GM12878 (cell line): ENCODE measurements around the gene ABRACL. TPM values are rescaled to one million over a fixed set of nuclear protein-coding genes. Genes with fewer than 3 reads are reported as not detected.

Experiments used
- ATAC-seq: fragments of 200-7000 bp; cut with Tn5 transposase; 3 replicates; pipeline ENCODE4 v1.9.1; 2020; ENCODE audit warnings: mild to moderate bottlenecking, moderate library complexity
- BruUV-seq: library from RNA; stranded (reverse); fragments of 400-500 nt; replicated peaks from 2 replicates; lab custom pipeline; 2021; lab: Mats Ljungman, UMichigan
- CTCF ChIA-PET: fragments of 300-600 bp; sonication (Branson Sonifier 250); formaldehyde crosslinking; extraction: SDS; loops from one replicate; lab custom pipeline; 2021; ENCODE audit warnings: inconsistent platforms; lab: Yijun Ruan, JAX
- POLR2A ChIA-PET: fragments of 350-600 bp; formaldehyde crosslinking; extraction: SDS; loops from one replicate; lab custom pipeline; 2021; ENCODE audit warnings: inconsistent platforms; lab: Charles Lee
- RAD21 ChIA-PET: fragments of 300-600 bp; sonication (Branson Sonifier 250); formaldehyde crosslinking; loops from one replicate; lab custom pipeline; 2023; ENCODE audit warnings: antibody characterized with exemption; ENCODE audit not compliant: unreplicated experiment; lab: Charles Lee
- SMC1A ChIA-PET: fragments of 300-600 bp; sonication (Branson Sonifier 250); formaldehyde crosslinking; loops from one replicate; lab custom pipeline; 2023; ENCODE audit not compliant: unreplicated experiment, uncharacterized antibody; lab: Charles Lee
- DNase-seq: peaks from one replicate; pipeline ENCODE4 v3.0.0-alpha.2; 2011; ENCODE audit warnings: low read depth, low spot score
- FAIRE-seq: peaks from 3 replicates; lab custom pipeline; 2011; peaks lifted over from hg19 to GRCh38; lab: Jason Lieb, UNC
- H2AFZ ChIP-seq: 2 replicates; pipeline ENCODE4 v1.6.0; 2011; ENCODE audit warnings: low read depth, low read length, control low read depth; ENCODE audit not compliant: control insufficient read depth
- H3K27ac ChIP-seq: 2 replicates; pipeline ENCODE4 v1.5.1; 2011; ENCODE audit warnings: control low read depth; ENCODE audit not compliant: control insufficient read depth, insufficient read depth
- H3K27me3 ChIP-seq, 2 experiments: replicated peaks in 1 of 2; 2 replicates each; pipeline versions ENCODE4 v1.6.0 to v1.6.1; 2011; ENCODE audit warnings: low read length in 1 of 2; ENCODE audit not compliant: control insufficient read depth in 2 of 2, insufficient read depth in 2 of 2
- H3K36me3 ChIP-seq, 2 experiments: 2 replicates each; pipeline ENCODE4 v1.5.1; 2011; ENCODE audit warnings: low read length in 1 of 2; ENCODE audit not compliant: control insufficient read depth in 2 of 2, insufficient read depth in 2 of 2
- H3K4me1 ChIP-seq: 2 replicates; pipeline ENCODE4 v1.6.1; 2011; ENCODE audit warnings: mild to moderate bottlenecking, low read length, moderate library complexity, mixed read lengths; ENCODE audit not compliant: control insufficient read depth, insufficient read depth
- H3K4me2 ChIP-seq: 2 replicates; pipeline ENCODE4 v1.6.0; 2011; ENCODE audit warnings: control low read depth; ENCODE audit not compliant: control insufficient read depth, insufficient read depth
- H3K4me3 ChIP-seq: fragments of 200-600 bp; sonication (generic); 2 replicates; pipeline ENCODE4 v1.5.1; 2016
- H3K79me2 ChIP-seq: 2 replicates; pipeline ENCODE4 v1.6.0; 2011; ENCODE audit warnings: low read length; ENCODE audit not compliant: control insufficient read depth, insufficient read depth
- H3K9ac ChIP-seq: 2 replicates; pipeline ENCODE4 v1.8.0; 2011; ENCODE audit warnings: low read length, control low read depth, mixed read lengths; ENCODE audit not compliant: control insufficient read depth, insufficient read depth
- H3K9me3 ChIP-seq: replicated peaks from 3 replicates; pipeline ENCODE4 v1.5.1; 2011; ENCODE audit warnings: mild to moderate bottlenecking, low read length; ENCODE audit not compliant: control insufficient read depth, insufficient read depth
- H4K20me1 ChIP-seq: 2 replicates; pipeline ENCODE4 v1.6.0; 2011; ENCODE audit not compliant: control insufficient read depth, insufficient read depth
- CREM ChIP-seq: IDR thresholded peaks from 2 replicates; pipeline ENCODE4 v1.6.1; 2014; ENCODE audit warnings: antibody characterized with exemption, low read depth
- EED ChIP-seq: sonication (generic); IDR thresholded peaks from 2 replicates; pipeline ENCODE4 v1.6.1; 2016; ENCODE audit warnings: antibody characterized with exemption, low read depth
- ESRRA ChIP-seq: IDR thresholded peaks from 2 replicates; pipeline ENCODE4 v1.6.1; 2012; ENCODE audit warnings: mild to moderate bottlenecking, low read length, improper control_type of control experiment
- HDAC6 ChIP-seq: fragments of 200-600 bp; sonication (generic); IDR thresholded peaks from one replicate; pipeline ENCODE4 v1.8.0; 2017; ENCODE audit warnings: antibody characterized with exemption; ENCODE audit not compliant: unreplicated experiment
- NFYA ChIP-seq: IDR thresholded peaks from 2 replicates; pipeline ENCODE4 v1.6.1; 2011; ENCODE audit warnings: low read depth, mild to moderate bottlenecking, low read length, improper control_type of control experiment, borderline replicate concordance
- POLR2AphosphoS5 ChIP-seq: IDR thresholded peaks from 2 replicates; pipeline ENCODE4 v1.6.1; 2011; ENCODE audit warnings: mild to moderate bottlenecking, low read length, inconsistent platforms
- RFX5 ChIP-seq: IDR thresholded peaks from 2 replicates; pipeline ENCODE4 v1.6.1; 2011; ENCODE audit warnings: low read depth, low read length, improper control_type of control experiment
- WGBS: methylation state at CpG from one replicate; pipeline ENCODE4 v1.1.6; 2016; ENCODE audit warnings: low lambda C conversion rate; ENCODE audit not compliant: insufficient replicate concordance, insufficient coverage; ENCODE audit errors: missing lambda C conversion rate; 5-methylcytosine and 5-hydroxymethylcytosine counted together
- in situ Hi-C: fragments of 300-500 bp; cut with MboI; formaldehyde crosslinking; loops from 9 replicates; pipeline ENCODE4 v1.14.3; 2018; ENCODE audit warnings: mixed read lengths
- intact Hi-C: fragments of 100-400 bp; cut with micrococcal nuclease; formaldehyde crosslinking; loops from one replicate; pipeline ENCODE4 v1.14.2; 2022; ENCODE audit not compliant: unreplicated experiment
- polyA plus RNA-seq, 11 experiments: library from polyadenylated mRNA; depleted of rRNA in 4 of 11; unstranded in 6 of 11; stranded (reverse) in 5 of 11; fragments of >200 nt; fragmentation: Nextera tagmentation in 4 of 11; fragmentation: Illumina TruSeq in 1 of 11; extraction: Ambion mirVana in 4 of 11; extraction: Trizol in 1 of 11; gene quantifications; 1 replicate in 1 of 11; 2 replicates in 10 of 11; pipeline versions ENCODE4 v1.2.1 to v1.2.3, GENCODE V29; 2011 to 2016; ENCODE audit warnings: inconsistent platforms in 2 of 11, missing spikeins in 2 of 11, low read depth in 1 of 11
- total RNA-seq, 4 experiments: library from RNA; depleted of rRNA in 3 of 4; stranded (reverse); fragments of >200 nt in 3 of 4; fragmentation: Illumina TruSeq in 1 of 4; extraction: Trizol in 1 of 4; gene quantifications; 2 replicates each; pipeline versions ENCODE4 v1.2.1 to v1.2.3, GENCODE V29; 2013 to 2021
- TF ChIP-seq, protein P1 (sequence below): fragments of 450-650 bp; IDR thresholded peaks from 2 replicates; pipeline ENCODE4 v1.6.1; 2018; ENCODE audit warnings: mild to moderate bottlenecking, low read depth, moderate library complexity; ENCODE audit not compliant: partially characterized antibody
- TF ChIP-seq, protein P2 (sequence below): IDR thresholded peaks from 2 replicates; pipeline ENCODE4 v1.6.1; 2012; ENCODE audit warnings: low read length, inconsistent platforms
- TF ChIP-seq, protein P3 (sequence below): fragments of 450-650 bp; formaldehyde crosslinking; IDR thresholded peaks from 2 replicates; pipeline ENCODE4 v1.4.0; 2020; ENCODE audit warnings: mild to moderate bottlenecking, moderate library complexity

ABRACL gene
- total and polyA plus RNA-seq, 10 of the 15 experiments (the other 5 are each of a cell fraction or from before 2014, with no cell fraction given): 111 to 647 (median 192) TPM

DNA sequence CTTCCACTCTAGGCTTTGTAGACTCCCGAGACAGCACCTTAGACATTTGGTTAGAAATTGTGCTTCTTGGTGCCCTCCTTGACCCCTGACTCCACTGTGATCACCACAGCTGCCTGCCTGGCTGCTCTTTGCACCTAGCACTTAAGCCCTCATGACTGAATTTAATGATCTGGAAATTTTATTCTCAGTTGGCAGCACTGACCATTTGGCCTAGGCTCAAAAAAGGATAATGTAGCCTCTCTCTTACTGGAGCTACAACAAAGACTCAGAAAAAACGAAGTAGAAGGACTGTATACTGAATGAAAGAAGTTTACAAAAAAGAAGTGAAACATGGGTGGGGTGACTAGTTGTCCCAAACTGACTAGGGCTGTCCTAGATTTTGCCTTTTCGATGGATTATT, 11.3 kb upstream of the ABRACL start:
- RAD21 ChIA-PET: interaction anchor here (0.6 to 1.4 kb wide), 2 partner anchors 10 to 344 kb away, joined by 3 to 8 read pairs; no protein-coding TSS in a partner anchor
- Histone ChIP-seq H3K4me3 (no peak overlapping the region), H3K4me1 (no peaks in the 10 kb centered on the region), H3K79me2 (no peaks in the 10 kb centered on the region), H2AFZ (no peak overlapping the region), H3K36me3 (no peaks in the 10 kb centered on the region), H3K27me3 (no peaks in the 10 kb centered on the region), H4K20me1 (no peaks in the 10 kb centered on the region), H3K4me2 (no peak overlapping the region), H3K9ac (no peak overlapping the region), H3K27ac (no peak overlapping the region), H3K9me3 (no peaks in the 10 kb centered on the region)
- ATAC-seq (no peak; the same call in 2 of the 3 replicates), FAIRE-seq (no peak), DNase-seq (no peak)
- WGBS: 32% methylated on average over 3 of the region's 3 CpGs
- CTCF ChIA-PET: interaction anchor here (1.2 kb wide), 1 partner anchor 27 kb away, joined by 4 read pairs; no protein-coding TSS in a partner anchor
- TF ChIP-seq ESRRA (no peak), HDAC6 (no peak), CREM (no peak), EED (no peak), POLR2AphosphoS5 (no peak), RFX5 (no peak), NFYA (no peak)
- TF ChIP-seq, protein P1, sequence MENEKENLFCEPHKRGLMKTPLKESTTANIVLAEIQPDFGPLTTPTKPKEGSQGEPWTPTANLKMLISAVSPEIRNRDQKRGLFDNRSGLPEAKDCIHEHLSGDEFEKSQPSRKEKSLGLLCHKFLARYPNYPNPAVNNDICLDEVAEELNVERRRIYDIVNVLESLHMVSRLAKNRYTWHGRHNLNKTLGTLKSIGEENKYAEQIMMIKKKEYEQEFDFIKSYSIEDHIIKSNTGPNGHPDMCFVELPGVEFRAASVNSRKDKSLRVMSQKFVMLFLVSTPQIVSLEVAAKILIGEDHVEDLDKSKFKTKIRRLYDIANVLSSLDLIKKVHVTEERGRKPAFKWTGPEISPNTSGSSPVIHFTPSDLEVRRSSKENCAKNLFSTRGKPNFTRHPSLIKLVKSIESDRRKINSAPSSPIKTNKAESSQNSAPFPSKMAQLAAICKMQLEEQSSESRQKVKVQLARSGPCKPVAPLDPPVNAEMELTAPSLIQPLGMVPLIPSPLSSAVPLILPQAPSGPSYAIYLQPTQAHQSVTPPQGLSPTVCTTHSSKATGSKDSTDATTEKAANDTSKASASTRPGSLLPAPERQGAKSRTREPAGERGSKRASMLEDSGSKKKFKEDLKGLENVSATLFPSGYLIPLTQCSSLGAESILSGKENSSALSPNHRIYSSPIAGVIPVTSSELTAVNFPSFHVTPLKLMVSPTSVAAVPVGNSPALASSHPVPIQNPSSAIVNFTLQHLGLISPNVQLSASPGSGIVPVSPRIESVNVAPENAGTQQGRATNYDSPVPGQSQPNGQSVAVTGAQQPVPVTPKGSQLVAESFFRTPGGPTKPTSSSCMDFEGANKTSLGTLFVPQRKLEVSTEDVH: no peak
- TF ChIP-seq, protein P2, sequence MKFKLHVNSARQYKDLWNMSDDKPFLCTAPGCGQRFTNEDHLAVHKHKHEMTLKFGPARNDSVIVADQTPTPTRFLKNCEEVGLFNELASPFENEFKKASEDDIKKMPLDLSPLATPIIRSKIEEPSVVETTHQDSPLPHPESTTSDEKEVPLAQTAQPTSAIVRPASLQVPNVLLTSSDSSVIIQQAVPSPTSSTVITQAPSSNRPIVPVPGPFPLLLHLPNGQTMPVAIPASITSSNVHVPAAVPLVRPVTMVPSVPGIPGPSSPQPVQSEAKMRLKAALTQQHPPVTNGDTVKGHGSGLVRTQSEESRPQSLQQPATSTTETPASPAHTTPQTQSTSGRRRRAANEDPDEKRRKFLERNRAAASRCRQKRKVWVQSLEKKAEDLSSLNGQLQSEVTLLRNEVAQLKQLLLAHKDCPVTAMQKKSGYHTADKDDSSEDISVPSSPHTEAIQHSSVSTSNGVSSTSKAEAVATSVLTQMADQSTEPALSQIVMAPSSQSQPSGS: no peak
- TF ChIP-seq, protein P3, sequence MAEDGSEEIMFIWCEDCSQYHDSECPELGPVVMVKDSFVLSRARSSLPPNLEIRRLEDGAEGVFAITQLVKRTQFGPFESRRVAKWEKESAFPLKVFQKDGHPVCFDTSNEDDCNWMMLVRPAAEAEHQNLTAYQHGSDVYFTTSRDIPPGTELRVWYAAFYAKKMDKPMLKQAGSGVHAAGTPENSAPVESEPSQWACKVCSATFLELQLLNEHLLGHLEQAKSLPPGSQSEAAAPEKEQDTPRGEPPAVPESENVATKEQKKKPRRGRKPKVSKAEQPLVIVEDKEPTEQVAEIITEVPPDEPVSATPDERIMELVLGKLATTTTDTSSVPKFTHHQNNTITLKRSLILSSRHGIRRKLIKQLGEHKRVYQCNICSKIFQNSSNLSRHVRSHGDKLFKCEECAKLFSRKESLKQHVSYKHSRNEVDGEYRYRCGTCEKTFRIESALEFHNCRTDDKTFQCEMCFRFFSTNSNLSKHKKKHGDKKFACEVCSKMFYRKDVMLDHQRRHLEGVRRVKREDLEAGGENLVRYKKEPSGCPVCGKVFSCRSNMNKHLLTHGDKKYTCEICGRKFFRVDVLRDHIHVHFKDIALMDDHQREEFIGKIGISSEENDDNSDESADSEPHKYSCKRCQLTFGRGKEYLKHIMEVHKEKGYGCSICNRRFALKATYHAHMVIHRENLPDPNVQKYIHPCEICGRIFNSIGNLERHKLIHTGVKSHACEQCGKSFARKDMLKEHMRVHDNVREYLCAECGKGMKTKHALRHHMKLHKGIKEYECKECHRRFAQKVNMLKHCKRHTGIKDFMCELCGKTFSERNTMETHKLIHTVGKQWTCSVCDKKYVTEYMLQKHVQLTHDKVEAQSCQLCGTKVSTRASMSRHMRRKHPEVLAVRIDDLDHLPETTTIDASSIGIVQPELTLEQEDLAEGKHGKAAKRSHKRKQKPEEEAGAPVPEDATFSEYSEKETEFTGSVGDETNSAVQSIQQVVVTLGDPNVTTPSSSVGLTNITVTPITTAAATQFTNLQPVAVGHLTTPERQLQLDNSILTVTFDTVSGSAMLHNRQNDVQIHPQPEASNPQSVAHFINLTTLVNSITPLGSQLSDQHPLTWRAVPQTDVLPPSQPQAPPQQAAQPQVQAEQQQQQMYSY (CRISPR knock-in tag): no peak
- POLR2A ChIA-PET: no interaction called here
- intact Hi-C loops (no loop called here), in situ Hi-C loops (no loop called here)
- SMC1A ChIA-PET: interaction anchor here (0.7 to 1.1 kb wide), 3 partner anchors 11 to 172 kb away, joined by 3 to 5 read pairs (median 4); no protein-coding TSS in a partner anchor
- BruUV-seq: no TSS peak
